ENCODE measurements around the gene CD74. TPM values are rescaled to one million over a fixed set of nuclear protein-coding genes. Genes with fewer than 3 reads are reported as not detected.

CD74 gene
- total RNA-seq, 1 experiment from 2014 or later = 30.7 TPM

- no peak for DNase-seq (ENCODE audit: low read depth)
- in situ Hi-C loops (cut with HindIII; ENCODE audit: low pct_unique_long_range_greater_than_20kb, low sequenced_read_pairs) = no loop called here
These were observed 59.6 kb downstream of the CD74 start for GRCh38 chr5:150353032-150353675.

- in situ Hi-C loops (cut with HindIII; ENCODE audit: low pct_unique_long_range_greater_than_20kb, low sequenced_read_pairs) = no loop called here
- DNase-seq (ENCODE audit: low read depth) = no peak
These were observed 60.3 kb downstream of the CD74 start for GRCh38 chr5:150352244-150353031.

Other genes with a start within 250 kb of the CD74 start
- not detected in 2 replicates for gene CDX1, start 246.1 kb downstream of the CD74 start, total RNA-seq (2014; rRNA removed; shearing (Covaris generic); ENCODE audit: low replicate concordance)
- not detected in 2 replicates for gene SLC6A7, start 222.8 kb downstream of the CD74 start, total RNA-seq (2014; rRNA removed; shearing (Covaris generic); ENCODE audit: low replicate concordance)
- not detected in 2 replicates for gene CAMK2A, start 123.1 kb downstream of the CD74 start, total RNA-seq (2014; rRNA removed; shearing (Covaris generic); ENCODE audit: low replicate concordance)
- not detected in 2 replicates for gene ARSI, start 110.0 kb downstream of the CD74 start, total RNA-seq (2014; rRNA removed; shearing (Covaris generic); ENCODE audit: low replicate concordance)
- gene TCOF1, start 55.2 kb downstream of the CD74 start, total RNA-seq (2014; rRNA removed; shearing (Covaris generic); ENCODE audit: low replicate concordance) = 46.0 and 53.1 TPM in 2 replicates
- gene RPS14, start 36.8 kb upstream of the CD74 start, total RNA-seq (2014; rRNA removed; shearing (Covaris generic); ENCODE audit: low replicate concordance) = 3,085 and 3,454 TPM in 2 replicates
- gene NDST1, start 95.2 kb upstream of the CD74 start, total RNA-seq (2014; rRNA removed; shearing (Covaris generic); ENCODE audit: low replicate concordance) = 42.3 and 58.2 TPM in 2 replicates
- 1.1 and 1.2 TPM in 2 replicates for gene SYNPO, start 227.8 kb upstream of the CD74 start, total RNA-seq (2014; rRNA removed; shearing (Covaris generic); ENCODE audit: low replicate concordance)
- not detected in 2 replicates for gene MYOZ3, start 248.3 kb upstream of the CD74 start, total RNA-seq (2014; rRNA removed; shearing (Covaris generic); ENCODE audit: low replicate concordance)